ENCODE measurements around the gene GRWD1. TPM values are rescaled to one million over a fixed set of nuclear protein-coding genes. Genes with fewer than 3 reads are reported as not detected.
A peak's percentile ranks its signal among the peaks of the same experiment; 100 is the strongest.

Gene GRWD1
- total and polyA plus RNA-seq, 2 of the 13 experiments (the other 11 are each of a cell fraction or from before 2014, with no cell fraction given) = 10.8 to 46.6 TPM

DNA sequence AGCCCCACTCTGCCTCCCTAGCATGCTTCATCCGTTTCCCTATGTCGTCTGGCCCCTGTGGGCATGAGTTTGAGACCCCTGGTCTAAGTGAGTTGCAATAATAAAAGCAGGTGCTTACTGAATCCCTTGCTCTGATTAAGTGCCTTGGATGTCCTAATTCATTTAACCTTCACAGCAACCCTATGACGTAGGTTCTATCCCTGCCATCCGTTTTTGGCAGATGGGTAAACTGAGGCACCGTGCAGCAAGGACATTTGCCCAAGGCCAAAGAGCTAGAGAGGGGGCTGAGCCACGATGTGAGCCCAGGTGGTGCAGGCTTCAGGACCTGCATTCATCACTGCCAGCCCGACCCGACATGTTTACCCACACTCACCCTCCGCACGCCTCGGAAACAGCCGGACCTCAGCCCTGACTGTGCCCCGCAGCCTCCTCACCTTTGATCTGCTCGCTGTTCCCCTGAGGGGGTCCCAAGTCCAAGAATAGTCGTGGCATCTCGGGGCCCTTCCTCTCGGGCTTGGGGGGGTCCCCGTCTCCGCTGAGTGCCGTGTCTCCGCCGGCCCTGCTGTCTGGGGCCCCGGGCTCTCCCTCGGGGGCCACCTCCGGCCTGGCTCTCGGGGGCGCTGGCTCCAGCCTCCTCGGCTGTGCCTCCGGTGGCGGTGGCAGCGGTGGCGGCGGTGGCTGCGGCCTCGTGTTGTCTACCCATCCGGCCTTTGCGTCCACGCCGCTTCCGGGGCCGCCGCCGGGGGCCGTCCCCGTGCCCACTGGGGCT lies 51.4 kb downstream of the GRWD1 start (continued):
- TF ChIP-seq TARDBP (CRISPR knock-in tag; IDR thresholded peaks at IDR 0.05) = no peak
- TF ChIP-seq, protein P1, sequence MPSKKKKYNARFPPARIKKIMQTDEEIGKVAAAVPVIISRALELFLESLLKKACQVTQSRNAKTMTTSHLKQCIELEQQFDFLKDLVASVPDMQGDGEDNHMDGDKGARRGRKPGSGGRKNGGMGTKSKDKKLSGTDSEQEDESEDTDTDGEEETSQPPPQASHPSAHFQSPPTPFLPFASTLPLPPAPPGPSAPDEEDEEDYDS (CRISPR knock-in tag; IDR thresholded peaks at IDR 0.05) = peak; percentile 30; the same call in 1 of the 2 replicates
- peak; percentile 55; the same call in 1 of the 2 replicates for TF ChIP-seq CREB1 (IDR thresholded peaks at IDR 0.05)
- TF ChIP-seq CREB1 (CRISPR knock-in tag; IDR thresholded peaks at IDR 0.05) = no peak
- TF ChIP-seq MEF2D (CRISPR knock-in tag; IDR thresholded peaks at IDR 0.05) = peak; percentile 41; the same call in 1 of the 2 replicates
- TF ChIP-seq RXRB (CRISPR knock-in tag; IDR thresholded peaks at IDR 0.05; ENCODE audit: borderline replicate concordance) = peak; percentile 70; the same call in 1 of the 2 replicates
- peak; percentile 88; the same call in 1 of the 2 replicates for TF ChIP-seq MTA1 (CRISPR knock-in tag; IDR thresholded peaks at IDR 0.05; ENCODE audit: borderline replicate concordance)
- TF ChIP-seq MTF2 (CRISPR knock-in tag; IDR thresholded peaks at IDR 0.05; ENCODE audit: borderline replicate concordance) = no peak
- peak; percentile 64; the same call in 1 of the 2 replicates for TF ChIP-seq HDAC1 (CRISPR knock-in tag; IDR thresholded peaks at IDR 0.05)
- 0 out of 2 replicates have a peak, but pooled peaks have one; percentile 7 for TF ChIP-seq MED1 (CRISPR knock-in tag; IDR thresholded peaks at IDR 0.05)
- TF ChIP-seq, protein P2, sequence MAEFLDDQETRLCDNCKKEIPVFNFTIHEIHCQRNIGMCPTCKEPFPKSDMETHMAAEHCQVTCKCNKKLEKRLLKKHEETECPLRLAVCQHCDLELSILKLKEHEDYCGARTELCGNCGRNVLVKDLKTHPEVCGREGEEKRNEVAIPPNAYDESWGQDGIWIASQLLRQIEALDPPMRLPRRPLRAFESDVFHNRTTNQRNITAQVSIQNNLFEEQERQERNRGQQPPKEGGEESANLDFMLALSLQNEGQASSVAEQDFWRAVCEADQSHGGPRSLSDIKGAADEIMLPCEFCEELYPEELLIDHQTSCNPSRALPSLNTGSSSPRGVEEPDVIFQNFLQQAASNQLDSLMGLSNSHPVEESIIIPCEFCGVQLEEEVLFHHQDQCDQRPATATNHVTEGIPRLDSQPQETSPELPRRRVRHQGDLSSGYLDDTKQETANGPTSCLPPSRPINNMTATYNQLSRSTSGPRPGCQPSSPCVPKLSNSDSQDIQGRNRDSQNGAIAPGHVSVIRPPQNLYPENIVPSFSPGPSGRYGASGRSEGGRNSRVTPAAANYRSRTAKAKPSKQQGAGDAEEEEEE (CRISPR knock-in tag; IDR thresholded peaks at IDR 0.05; ENCODE audit: borderline replicate concordance) = 0 out of 2 replicates have a peak, but pooled peaks have one; percentile 24
- peak; percentile 88 for TF ChIP-seq HNRNPL (IDR thresholded peaks at IDR 0.05; ENCODE audit: low read depth, low read length)
- peak; percentile 40 for TF ChIP-seq YY1 (IDR thresholded peaks at IDR 0.05; ENCODE audit: insufficient read depth, insufficient replicate concordance, low read depth, low read length)
- TF ChIP-seq ZNF562 (CRISPR knock-in tag; IDR thresholded peaks at IDR 0.05; ENCODE audit: borderline replicate concordance) = no peak
- TF ChIP-seq, protein P3, sequence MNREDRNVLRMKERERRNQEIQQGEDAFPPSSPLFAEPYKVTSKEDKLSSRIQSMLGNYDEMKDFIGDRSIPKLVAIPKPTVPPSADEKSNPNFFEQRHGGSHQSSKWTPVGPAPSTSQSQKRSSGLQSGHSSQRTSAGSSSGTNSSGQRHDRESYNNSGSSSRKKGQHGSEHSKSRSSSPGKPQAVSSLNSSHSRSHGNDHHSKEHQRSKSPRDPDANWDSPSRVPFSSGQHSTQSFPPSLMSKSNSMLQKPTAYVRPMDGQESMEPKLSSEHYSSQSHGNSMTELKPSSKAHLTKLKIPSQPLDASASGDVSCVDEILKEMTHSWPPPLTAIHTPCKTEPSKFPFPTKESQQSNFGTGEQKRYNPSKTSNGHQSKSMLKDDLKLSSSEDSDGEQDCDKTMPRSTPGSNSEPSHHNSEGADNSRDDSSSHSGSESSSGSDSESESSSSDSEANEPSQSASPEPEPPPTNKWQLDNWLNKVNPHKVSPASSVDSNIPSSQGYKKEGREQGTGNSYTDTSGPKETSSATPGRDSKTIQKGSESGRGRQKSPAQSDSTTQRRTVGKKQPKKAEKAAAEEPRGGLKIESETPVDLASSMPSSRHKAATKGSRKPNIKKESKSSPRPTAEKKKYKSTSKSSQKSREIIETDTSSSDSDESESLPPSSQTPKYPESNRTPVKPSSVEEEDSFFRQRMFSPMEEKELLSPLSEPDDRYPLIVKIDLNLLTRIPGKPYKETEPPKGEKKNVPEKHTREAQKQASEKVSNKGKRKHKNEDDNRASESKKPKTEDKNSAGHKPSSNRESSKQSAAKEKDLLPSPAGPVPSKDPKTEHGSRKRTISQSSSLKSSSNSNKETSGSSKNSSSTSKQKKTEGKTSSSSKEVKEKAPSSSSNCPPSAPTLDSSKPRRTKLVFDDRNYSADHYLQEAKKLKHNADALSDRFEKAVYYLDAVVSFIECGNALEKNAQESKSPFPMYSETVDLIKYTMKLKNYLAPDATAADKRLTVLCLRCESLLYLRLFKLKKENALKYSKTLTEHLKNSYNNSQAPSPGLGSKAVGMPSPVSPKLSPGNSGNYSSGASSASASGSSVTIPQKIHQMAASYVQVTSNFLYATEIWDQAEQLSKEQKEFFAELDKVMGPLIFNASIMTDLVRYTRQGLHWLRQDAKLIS (CRISPR knock-in tag; IDR thresholded peaks at IDR 0.05) = no peak
- TF ChIP-seq ZBTB8A (CRISPR knock-in tag; IDR thresholded peaks at IDR 0.05; ENCODE audit: borderline replicate concordance, low read depth) = no peak
- TF ChIP-seq, protein P4, sequence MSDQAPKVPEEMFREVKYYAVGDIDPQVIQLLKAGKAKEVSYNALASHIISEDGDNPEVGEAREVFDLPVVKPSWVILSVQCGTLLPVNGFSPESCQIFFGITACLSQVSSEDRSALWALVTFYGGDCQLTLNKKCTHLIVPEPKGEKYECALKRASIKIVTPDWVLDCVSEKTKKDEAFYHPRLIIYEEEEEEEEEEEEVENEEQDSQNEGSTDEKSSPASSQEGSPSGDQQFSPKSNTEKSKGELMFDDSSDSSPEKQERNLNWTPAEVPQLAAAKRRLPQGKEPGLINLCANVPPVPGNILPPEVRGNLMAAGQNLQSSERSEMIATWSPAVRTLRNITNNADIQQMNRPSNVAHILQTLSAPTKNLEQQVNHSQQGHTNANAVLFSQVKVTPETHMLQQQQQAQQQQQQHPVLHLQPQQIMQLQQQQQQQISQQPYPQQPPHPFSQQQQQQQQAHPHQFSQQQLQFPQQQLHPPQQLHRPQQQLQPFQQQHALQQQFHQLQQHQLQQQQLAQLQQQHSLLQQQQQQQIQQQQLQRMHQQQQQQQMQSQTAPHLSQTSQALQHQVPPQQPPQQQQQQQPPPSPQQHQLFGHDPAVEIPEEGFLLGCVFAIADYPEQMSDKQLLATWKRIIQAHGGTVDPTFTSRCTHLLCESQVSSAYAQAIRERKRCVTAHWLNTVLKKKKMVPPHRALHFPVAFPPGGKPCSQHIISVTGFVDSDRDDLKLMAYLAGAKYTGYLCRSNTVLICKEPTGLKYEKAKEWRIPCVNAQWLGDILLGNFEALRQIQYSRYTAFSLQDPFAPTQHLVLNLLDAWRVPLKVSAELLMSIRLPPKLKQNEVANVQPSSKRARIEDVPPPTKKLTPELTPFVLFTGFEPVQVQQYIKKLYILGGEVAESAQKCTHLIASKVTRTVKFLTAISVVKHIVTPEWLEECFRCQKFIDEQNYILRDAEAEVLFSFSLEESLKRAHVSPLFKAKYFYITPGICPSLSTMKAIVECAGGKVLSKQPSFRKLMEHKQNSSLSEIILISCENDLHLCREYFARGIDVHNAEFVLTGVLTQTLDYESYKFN (CRISPR knock-in tag; conservative IDR thresholded peaks at IDR 0.05) = peak; percentile 86
- peak; percentile 55; the same call in 1 of the 2 replicates for TF ChIP-seq ZNF772 (CRISPR knock-in tag; IDR thresholded peaks at IDR 0.05)
- no peak for TF ChIP-seq FOXP1 (IDR thresholded peaks at IDR 0.05)
- TF ChIP-seq FOXP1 (CRISPR knock-in tag; IDR thresholded peaks at IDR 0.05) = 0 out of 2 replicates have a peak, but pooled peaks have one; percentile 27

All from HepG2 (cell line).